ENCODE data around the gene CIDEA.

Gene CIDEA

GRCh38 chr18:12252061-12252460, 2.1 kb upstream of the CIDEA start:
- no peak for TF ChIP-seq ZNF274 (IDR thresholded peaks at IDR 0.05; ENCODE audit: low read depth, low read length)
- no peak overlapping the region for H3K4me3 ChIP-seq (ENCODE audit: low read length)

GRCh38 chr18:12253027-12253426, 1.1 kb upstream of the CIDEA start:
- H3K4me3 ChIP-seq (ENCODE audit: low read length), result no peak overlapping the region
- no peak for TF ChIP-seq ZNF274 (IDR thresholded peaks at IDR 0.05; ENCODE audit: low read depth, low read length)

- H3K4me3 ChIP-seq (ENCODE audit: low read length), result no peak overlapping the region
- no peak for TF ChIP-seq ZNF274 (IDR thresholded peaks at IDR 0.05; ENCODE audit: low read depth, low read length)
Observed at GRCh38 chr18:12253663-12254135, 462 bp upstream of the CIDEA start.

- H3K4me3 ChIP-seq (ENCODE audit: low read length), result no peak overlapping the region
- TF ChIP-seq ZNF274 (IDR thresholded peaks at IDR 0.05; ENCODE audit: low read depth, low read length), result no peak
Observed at GRCh38 chr18:12254820-12255511, 805 bp downstream of the CIDEA start.

- H3K4me3 ChIP-seq (ENCODE audit: low read length), result no peak overlapping the region
- no peak for TF ChIP-seq ZNF274 (IDR thresholded peaks at IDR 0.05; ENCODE audit: low read depth, low read length)
Observed at GRCh38 chr18:12255626-12256026, 1.5 kb downstream of the CIDEA start.

- TF ChIP-seq ZNF274 (IDR thresholded peaks at IDR 0.05; ENCODE audit: low read depth, low read length), result no peak
- no peak overlapping the region for H3K4me3 ChIP-seq (ENCODE audit: low read length)
Observed at GRCh38 chr18:12256951-12257350, 2.8 kb downstream of the CIDEA start.

- no peak overlapping the region for H3K4me3 ChIP-seq (ENCODE audit: low read length)
- TF ChIP-seq ZNF274 (IDR thresholded peaks at IDR 0.05; ENCODE audit: low read depth, low read length), result no peak
Observed at GRCh38 chr18:12257996-12258718, 4.0 kb downstream of the CIDEA start.

- TF ChIP-seq ZNF274 (IDR thresholded peaks at IDR 0.05; ENCODE audit: low read depth, low read length), result no peak
- no peak overlapping the region for H3K4me3 ChIP-seq (ENCODE audit: low read length)
Observed at GRCh38 chr18:12258719-12259705, 4.9 kb downstream of the CIDEA start.

GRCh38 chr18:12262748-12263147, 8.6 kb downstream of the CIDEA start:
- no peak for TF ChIP-seq ZNF274 (IDR thresholded peaks at IDR 0.05; ENCODE audit: low read depth, low read length)
- H3K4me3 ChIP-seq (ENCODE audit: low read length), result no peak overlapping the region

GRCh38 chr18:12264864-12265263, 10.7 kb downstream of the CIDEA start:
- no peak for TF ChIP-seq ZNF274 (IDR thresholded peaks at IDR 0.05; ENCODE audit: low read depth, low read length)
- no peak overlapping the region for H3K4me3 ChIP-seq (ENCODE audit: low read length)

GRCh38 chr18:12271376-12272235, 17.4 kb downstream of the CIDEA start:
- no peak for TF ChIP-seq ZNF274 (IDR thresholded peaks at IDR 0.05; ENCODE audit: low read depth, low read length)
- H3K4me3 ChIP-seq (ENCODE audit: low read length), result peak overlapping the region; percentile 64; the same call in 1 of the 2 replicates

GRCh38 chr18:12274793-12275192, 20.6 kb downstream of the CIDEA start:
- TF ChIP-seq ZNF274 (IDR thresholded peaks at IDR 0.05; ENCODE audit: low read depth, low read length), result no peak
- no peak overlapping the region for H3K4me3 ChIP-seq (ENCODE audit: low read length)

All from GM08714 (cell line).